H9 (cell line): ENCODE results near the gene FBLN1. TPM values are rescaled to one million over a fixed set of nuclear protein-coding genes. Genes with fewer than 3 reads are reported as not detected.

ENCODE experiments used
- DNase-seq: peaks from one replicate; pipeline ENCODE4 v3.0.0-alpha.2; 2017
- H2AFZ ChIP-seq: one replicate; pipeline ENCODE4 v1.6.1; 2013; ENCODE audit warnings: mild to moderate bottlenecking, low read length, control low read depth, moderate library complexity
- H2AK5ac ChIP-seq: 2 replicates; pipeline ENCODE4 v1.6.1; 2013; ENCODE audit warnings: low read length, control low read depth, mixed read lengths; ENCODE audit not compliant: insufficient read length
- H2BK120ac ChIP-seq: one replicate; pipeline ENCODE4 v1.6.1; 2013; ENCODE audit warnings: low read depth, mild to moderate bottlenecking, low read length, control low read depth, inconsistent platforms; ENCODE audit not compliant: poor library complexity, severe bottlenecking
- H2BK12ac ChIP-seq: 2 replicates; pipeline ENCODE4 v1.6.1; 2013; ENCODE audit warnings: low read length, control low read depth, mixed read lengths, low read depth; ENCODE audit not compliant: insufficient read length
- H2BK15ac ChIP-seq: 2 replicates; pipeline ENCODE4 v1.6.1; 2013; ENCODE audit warnings: low read depth, low read length, control low read depth
- H2BK20ac ChIP-seq: one replicate; pipeline ENCODE4 v1.6.1; 2013; ENCODE audit warnings: low read depth, mild to moderate bottlenecking, low read length, control low read depth, inconsistent platforms; ENCODE audit not compliant: poor library complexity, severe bottlenecking
- H2BK5ac ChIP-seq: 2 replicates; pipeline ENCODE4 v1.6.1; 2013; ENCODE audit warnings: low read length, control low read depth, mixed read lengths; ENCODE audit not compliant: insufficient read length
- H3K14ac ChIP-seq: 2 replicates; pipeline ENCODE4 v1.6.1; 2013; ENCODE audit warnings: low read length, control low read depth; ENCODE audit not compliant: insufficient read depth
- H3K18ac ChIP-seq: 2 replicates; pipeline ENCODE4 v1.6.1; 2013; ENCODE audit warnings: low read depth, mild to moderate bottlenecking, mixed read lengths, low read length, control low read depth; ENCODE audit not compliant: insufficient read length
- H3K23ac ChIP-seq: 2 replicates; pipeline ENCODE4 v1.6.1; 2013; ENCODE audit warnings: low read length, control low read depth, mixed read lengths, low read depth; ENCODE audit not compliant: insufficient read length
- H3K23me2 ChIP-seq: 2 replicates; pipeline ENCODE4 v1.6.1; 2013; ENCODE audit warnings: low read depth, mild to moderate bottlenecking, mixed read lengths, low read length, control low read depth; ENCODE audit not compliant: insufficient read length, poor library complexity, severe bottlenecking
- H3K27ac ChIP-seq: 2 replicates; pipeline ENCODE4 v1.5.1; 2013; ENCODE audit warnings: low read length, control low read depth, mixed read lengths, low read depth; ENCODE audit not compliant: insufficient read length
- H3K27me3 ChIP-seq: 2 replicates; pipeline ENCODE4 v1.6.1; 2013; ENCODE audit warnings: low read length, control low read depth, inconsistent platforms; ENCODE audit not compliant: insufficient read depth
- H3K4ac ChIP-seq: 2 replicates; pipeline ENCODE4 v1.6.1; 2013; ENCODE audit warnings: low read depth, mild to moderate bottlenecking, control low read depth, inconsistent platforms, low read length, moderate library complexity
- H3K4me1 ChIP-seq: 2 replicates; pipeline ENCODE4 v1.6.1; 2013; ENCODE audit warnings: low read length, control low read depth, inconsistent platforms; ENCODE audit not compliant: insufficient read depth
- H3K4me2 ChIP-seq: 2 replicates; pipeline ENCODE4 v1.6.1; 2013; ENCODE audit warnings: low read length, control low read depth, mixed read lengths; ENCODE audit not compliant: insufficient read length, insufficient read depth
- H3K56ac ChIP-seq: 2 replicates; pipeline ENCODE4 v1.6.1; 2013; ENCODE audit warnings: low read depth, mild to moderate bottlenecking, mixed read lengths, low read length, control low read depth; ENCODE audit not compliant: insufficient read length
- H3K79me1 ChIP-seq: 2 replicates; pipeline ENCODE4 v1.6.1; 2013; ENCODE audit warnings: low read depth, mild to moderate bottlenecking, moderate library complexity, low read length, control low read depth, inconsistent platforms; ENCODE audit not compliant: insufficient read depth, poor library complexity, severe bottlenecking
- H3K79me2 ChIP-seq: 2 replicates; pipeline ENCODE4 v1.6.1; 2013; ENCODE audit warnings: low read length, control low read depth, inconsistent platforms; ENCODE audit not compliant: insufficient read depth
- H3K9ac ChIP-seq: 2 replicates; pipeline ENCODE4 v1.6.1; 2013; ENCODE audit warnings: low read length, control low read depth, mixed read lengths; ENCODE audit not compliant: insufficient read length; ENCODE audit errors: extremely low read depth
- H3K9me3 ChIP-seq: one replicate; pipeline ENCODE4 v1.6.1; 2013; ENCODE audit warnings: low read depth, low read length, inconsistent platforms; ENCODE audit not compliant: control insufficient read depth
- H3T11ph ChIP-seq: one replicate; pipeline ENCODE4 v1.6.1; 2013; ENCODE audit warnings: mild to moderate bottlenecking, low read length, control low read depth, inconsistent platforms
- H4K20me1 ChIP-seq: one replicate; pipeline ENCODE4 v1.6.1; 2013; ENCODE audit not compliant: control insufficient read depth, insufficient read length, insufficient read depth
- H4K5ac ChIP-seq: 2 replicates; pipeline ENCODE4 v1.6.1; 2013; ENCODE audit warnings: low read depth, mild to moderate bottlenecking, mixed read lengths, low read length, control low read depth; ENCODE audit not compliant: insufficient read length
- H4K8ac ChIP-seq: replicated peaks from 2 replicates; pipeline ENCODE4 v1.6.1; 2013; ENCODE audit warnings: low read length, control low read depth, mixed read lengths, low read depth; ENCODE audit not compliant: insufficient read length
- H4K91ac ChIP-seq: 2 replicates; pipeline ENCODE4 v1.6.1; 2013; ENCODE audit warnings: low read depth, mild to moderate bottlenecking, moderate library complexity, mixed read lengths, low read length, control low read depth; ENCODE audit not compliant: insufficient read length
- H3K27ac Mint-ChIP-seq, 3 experiments: 2 replicates in 2 of 3; 3 replicates in 1 of 3; pipeline ENCODE4 v1.8.0; 2020 to 2021; ENCODE audit warnings: mixed read lengths in 3 of 3, mild to moderate bottlenecking in 1 of 3, moderate library complexity in 1 of 3
- H3K27me3 Mint-ChIP-seq: 2 replicates; pipeline ENCODE4 v1.8.0; 2021; ENCODE audit warnings: low read depth, mild to moderate bottlenecking, moderate library complexity, mixed read lengths
- H3K36me3 Mint-ChIP-seq, 3 experiments: 2 replicates in 2 of 3; 3 replicates in 1 of 3; pipeline ENCODE4 v1.8.0; 2020 to 2021; ENCODE audit warnings: low read depth in 3 of 3, mixed read lengths in 3 of 3; ENCODE audit not compliant: insufficient read depth in 1 of 3
- H3K4me1 Mint-ChIP-seq, 2 experiments: 2 replicates each; pipeline ENCODE4 v1.8.0; 2020; ENCODE audit warnings: mixed read lengths in 2 of 2
- H3K4me3 Mint-ChIP-seq, 2 experiments: 2 replicates in 1 of 2; 3 replicates in 1 of 2; pipeline ENCODE4 v1.8.0; 2020 to 2021; ENCODE audit warnings: mild to moderate bottlenecking in 2 of 2, mixed read lengths in 2 of 2, moderate library complexity in 1 of 2
- H3K9me3 Mint-ChIP-seq, 2 experiments: 2 replicates in 1 of 2; 3 replicates in 1 of 2; pipeline ENCODE4 v1.8.0; 2020; ENCODE audit warnings: mild to moderate bottlenecking in 2 of 2, mixed read lengths in 2 of 2, moderate library complexity in 1 of 2
- CTCF ChIP-seq: fragments of 200-600 bp; sonication (generic); conservative IDR thresholded peaks from 3 replicates; pipeline ENCODE4 v1.8.0; 2021; ENCODE audit warnings: antibody characterized with exemption, mild to moderate bottlenecking
- WGBS: extraction: QIAGEN DNeasy Blood & Tissue Kit; methylation state at CpG from one replicate; pipeline ENCODE4 v1.1.7; 2013; ENCODE audit warnings: missing lambda C conversion rate, low lambda C conversion rate, mixed read lengths; ENCODE audit not compliant: insufficient read length; ENCODE audit errors: extremely low coverage; 5-methylcytosine and 5-hydroxymethylcytosine counted together
- total RNA-seq: library from RNA; stranded (reverse); gene quantifications from 2 replicates; pipeline ENCODE4 v1.2.1, GENCODE V29; 2021

The FBLN1 gene
- total RNA-seq, 1 experiment from 2014 or later: 140 TPM

GRCh38 chr22:45575607-45576272 is 73.1 kb downstream of the FBLN1 start:
- Histone ChIP-seq H3T11ph (no peak overlapping the region), H3K4me2 (no peak overlapping the region), H3K27ac (no peak overlapping the region), H3K56ac (no peak overlapping the region), H4K5ac (no peak overlapping the region), H3K18ac (no peak overlapping the region), H3K9ac (no peak overlapping the region), H3K79me2 (no peaks in the 10 kb centered on the region), H4K91ac (no peak overlapping the region), H3K79me1 (no peaks in the 10 kb centered on the region), H3K23me2 (no peaks in the 10 kb centered on the region), H3K14ac (no peak overlapping the region), H2BK15ac (no peak overlapping the region), H2BK120ac (no peak overlapping the region), H2AFZ (no peak overlapping the region), H4K8ac (no peak overlapping the region), H3K4me1 (no peaks in the 10 kb centered on the region), H2AK5ac (no peak overlapping the region), H3K9me3 (no peaks in the 10 kb centered on the region), H4K20me1 (no peaks in the 10 kb centered on the region), H3K4ac (no peak overlapping the region), H3K27me3 (no peaks in the 10 kb centered on the region), H2BK5ac (no peak overlapping the region), H2BK12ac (no peak overlapping the region), H2BK20ac (no peak overlapping the region), H3K23ac (no peak overlapping the region)
- Mint-ChIP-seq H3K27me3 (no peaks in the 10 kb centered on the region), H3K27ac (no peak overlapping the region), H3K4me3 (no peak overlapping the region), H3K9me3 (peaks cover 7 to 8% of the 10 kb centered on the region in 2 experiments; a peak in 4 of 5 replicates), H3K36me3 (peaks cover 0 to 7% (median 1%) of the 10 kb centered on the region in 3 experiments; a peak in 5 of 7 replicates), H3K4me1 (no peaks in the 10 kb centered on the region)
- no peak for TF ChIP-seq CTCF
- WGBS: no CpG with 5 or more reads among the region's 18 CpGs
- DNase-seq: no peak
